Activated CD4-positive, alpha-beta memory T cell treated with anti-CD3 and anti-CD28 coated beads for 36 hours (primary cell): ENCODE data around the gene DLX4. TPM values are rescaled to one million over a fixed set of nuclear protein-coding genes. Genes with fewer than 3 reads are reported as not detected.

ENCODE experiments used
- CTCF ChIA-PET: fragments of 350-600 bp; sonication (Branson Sonifier 250); formaldehyde crosslinking; loops from one replicate; lab custom pipeline; 2021; ENCODE audit warnings: antibody characterized with exemption, inconsistent platforms; lab: Charles Lee
- POLR2A ChIA-PET: fragments of 350-600 bp; sonication (Branson Sonifier 250); formaldehyde crosslinking; loops from one replicate; lab custom pipeline; 2021; ENCODE audit warnings: antibody characterized with exemption; lab: Charles Lee
- DNase-seq: peaks from one replicate; pipeline ENCODE4 v3.0.0-alpha.2; 2020
- H3K27ac Mint-ChIP-seq: one replicate; pipeline ENCODE4 v1.8.0; 2021; ENCODE audit warnings: mixed read lengths
- H3K27me3 Mint-ChIP-seq: one replicate; pipeline ENCODE4 v1.8.0; 2021; ENCODE audit warnings: mixed read lengths
- H3K36me3 Mint-ChIP-seq: one replicate; pipeline ENCODE4 v1.8.0; 2021; ENCODE audit warnings: mixed read lengths
- H3K4me1 Mint-ChIP-seq: one replicate; pipeline ENCODE4 v1.8.0; 2021; ENCODE audit warnings: low read depth, mixed read lengths
- H3K4me3 Mint-ChIP-seq: one replicate; pipeline ENCODE4 v1.8.0; 2021; ENCODE audit warnings: mild to moderate bottlenecking, mixed read lengths
- H3K9me3 Mint-ChIP-seq: one replicate; pipeline ENCODE4 v1.8.0; 2021; ENCODE audit warnings: mixed read lengths
- intact Hi-C: fragments of 100-400 bp; cut with micrococcal nuclease; formaldehyde crosslinking; loops from one replicate; pipeline ENCODE4 v1.15.1; 2023
- total RNA-seq, 2 experiments: library from RNA; stranded (reverse); gene quantifications; one replicate each; pipeline ENCODE4 v1.2.3, GENCODE V29; 2021

The DLX4 gene
- total RNA-seq, 2 experiments from 2014 or later = 0.52 to 0.87 TPM

GRCh38 chr17:49963626-49964302, 5.2 kb upstream of the DLX4 start:
- Mint-ChIP-seq H3K4me1 (peaks cover 27% of the 10 kb centered on the region), H3K36me3 (no peaks in the 10 kb centered on the region), H3K27me3 (peaks cover 58% of the 10 kb centered on the region), H3K27ac (no peak overlapping the region), H3K4me3 (no peak overlapping the region), H3K9me3 (no peaks in the 10 kb centered on the region)
- no peak for DNase-seq
- ChIA-PET POLR2A (no interaction called here), CTCF (interaction anchor here (0.6 to 3.0 kb wide), 5 partner anchors 11 to 402 kb away, joined by 4 to 17 read pairs (median 6); no protein-coding TSS in a partner anchor)
- intact Hi-C loops = no loop called here

GRCh38 chr17:49964303-49964768, 4.7 kb upstream of the DLX4 start:
- Mint-ChIP-seq H3K9me3 (no peaks in the 10 kb centered on the region), H3K4me1 (peaks cover 27% of the 10 kb centered on the region), H3K27me3 (peaks cover 58% of the 10 kb centered on the region), H3K4me3 (no peak overlapping the region), H3K27ac (no peak overlapping the region), H3K36me3 (no peaks in the 10 kb centered on the region)
- DNase-seq = no peak
- intact Hi-C loops = no loop called here
- POLR2A ChIA-PET = no interaction called here
- CTCF ChIA-PET = interaction anchor here (0.7 to 1.5 kb wide), 4 partner anchors 12 to 113 kb away, joined by 4 to 8 read pairs (median 4); no protein-coding TSS in a partner anchor

- Mint-ChIP-seq H3K4me1 (peaks cover 30% of the 10 kb centered on the region), H3K4me3 (peak overlapping the region; percentile 40), H3K36me3 (no peaks in the 10 kb centered on the region), H3K27me3 (peaks cover 63% of the 10 kb centered on the region), H3K9me3 (no peaks in the 10 kb centered on the region), H3K27ac (no peak overlapping the region)
- ChIA-PET POLR2A (no interaction called here), CTCF (interaction anchor here (0.7 to 6.5 kb wide), 5 partner anchors 12 to 113 kb away, joined by 4 to 50 read pairs (median 5); no protein-coding TSS in a partner anchor)
- peak; percentile 40 for DNase-seq
- intact Hi-C loops = no loop called here
Observed at GRCh38 chr17:49964769-49965523, 4.0 kb upstream of the DLX4 start.

- Mint-ChIP-seq H3K36me3 (no peaks in the 10 kb centered on the region), H3K4me3 (no peak overlapping the region), H3K27me3 (peaks cover 69% of the 10 kb centered on the region), H3K9me3 (no peaks in the 10 kb centered on the region), H3K4me1 (peaks cover 30% of the 10 kb centered on the region), H3K27ac (no peak overlapping the region)
- no peak for DNase-seq
- intact Hi-C loops = no loop called here
- CTCF ChIA-PET = interaction anchor here (1.4 to 6.5 kb wide), 2 partner anchors 13 to 31 kb away, joined by 3 to 50 read pairs; no protein-coding TSS in a partner anchor
- POLR2A ChIA-PET = no interaction called here
Observed at GRCh38 chr17:49965524-49965909, 3.5 kb upstream of the DLX4 start.

GRCh38 chr17:49966767-49967166, 2.2 kb upstream of the DLX4 start:
- Mint-ChIP-seq H3K4me3 (no peak overlapping the region), H3K36me3 (no peaks in the 10 kb centered on the region), H3K27me3 (peaks cover 77% of the 10 kb centered on the region), H3K27ac (no peak overlapping the region), H3K9me3 (no peaks in the 10 kb centered on the region), H3K4me1 (peaks cover 36% of the 10 kb centered on the region)
- ChIA-PET CTCF (interaction anchor here (0.7 to 6.5 kb wide), 4 partner anchors 14 to 271 kb away, joined by 3 to 50 read pairs (median 3); no protein-coding TSS in a partner anchor), POLR2A (no interaction called here)
- no peak for DNase-seq
- intact Hi-C loops = no loop called here

- DNase-seq = no peak
- ChIA-PET CTCF (interaction anchor here (1.2 to 6.5 kb wide), 2 partner anchors 15 to 30 kb away, joined by 3 to 50 read pairs; no protein-coding TSS in a partner anchor), POLR2A (no interaction called here)
- no peak overlapping the region for H3K4me3 Mint-ChIP-seq
- no peaks in the 10 kb centered on the region for H3K9me3 Mint-ChIP-seq
- H3K36me3 Mint-ChIP-seq = no peaks in the 10 kb centered on the region
- intact Hi-C loops = no loop called here
- H3K4me1 Mint-ChIP-seq = peaks cover 39% of the 10 kb centered on the region
- H3K27ac Mint-ChIP-seq = no peak overlapping the region
- H3K27me3 Mint-ChIP-seq = peaks cover 80% of the 10 kb centered on the region
Observed at GRCh38 chr17:49967205-49967604, 1.8 kb upstream of the DLX4 start.

- Mint-ChIP-seq H3K27me3 (peaks cover 79% of the 10 kb centered on the region), H3K4me1 (peaks cover 39% of the 10 kb centered on the region), H3K36me3 (no peaks in the 10 kb centered on the region), H3K9me3 (no peaks in the 10 kb centered on the region), H3K4me3 (peak overlapping the region; percentile 52), H3K27ac (no peak overlapping the region)
- DNase-seq = no peak
- ChIA-PET POLR2A (no interaction called here), CTCF (interaction anchor here (0.8 to 6.5 kb wide), 3 partner anchors 15 to 105 kb away, joined by 3 to 50 read pairs (median 3); no protein-coding TSS in a partner anchor)
- intact Hi-C loops = loop anchor here (2.0 kb wide), 1 partner anchor 27 kb away; the partner anchor contains the start of gene DLX3
Observed at GRCh38 chr17:49967621-49968404, 1.2 kb upstream of the DLX4 start.

- peaks cover 34% of the 10 kb centered on the region for H3K4me1 Mint-ChIP-seq
- peak overlapping the region; percentile 83 for H3K4me3 Mint-ChIP-seq
- intact Hi-C loops = loop anchor here (2.0 kb wide), 1 partner anchor 26 kb away; the partner anchor contains the start of gene DLX3
- no peaks in the 10 kb centered on the region for H3K36me3 Mint-ChIP-seq
- ChIA-PET CTCF (interaction anchor here (0.8 to 6.5 kb wide), 3 partner anchors 16 to 106 kb away, joined by 3 to 50 read pairs (median 4); no protein-coding TSS in a partner anchor), POLR2A (no interaction called here)
- H3K9me3 Mint-ChIP-seq = no peaks in the 10 kb centered on the region
- H3K27ac Mint-ChIP-seq = no peak overlapping the region
- DNase-seq = peak; percentile 81
- H3K27me3 Mint-ChIP-seq = peaks cover 80% of the 10 kb centered on the region
Observed at GRCh38 chr17:49968405-49969133, 421 bp upstream of the DLX4 start.

GRCh38 chr17:49969795-49970389, 902 bp downstream of the DLX4 start:
- Mint-ChIP-seq H3K9me3 (no peaks in the 10 kb centered on the region), H3K4me3 (peak overlapping the region; percentile 83), H3K36me3 (no peaks in the 10 kb centered on the region), H3K4me1 (peaks cover 22% of the 10 kb centered on the region), H3K27me3 (peaks cover 77% of the 10 kb centered on the region), H3K27ac (no peak overlapping the region)
- ChIA-PET CTCF (interaction anchor here (6.5 to 7.0 kb wide), 2 partner anchors 18 to 27 kb away, joined by 44 to 50 read pairs; no protein-coding TSS in a partner anchor), POLR2A (no interaction called here)
- intact Hi-C loops = loop anchor here (2.0 kb wide), 1 partner anchor 25 kb away; the partner anchor contains the start of gene DLX3
- DNase-seq = no peak

GRCh38 chr17:49970498-49970897, 1.5 kb downstream of the DLX4 start:
- Mint-ChIP-seq H3K4me1 (peaks cover 18% of the 10 kb centered on the region), H3K4me3 (no peak overlapping the region), H3K27me3 (peaks cover 78% of the 10 kb centered on the region), H3K9me3 (no peaks in the 10 kb centered on the region), H3K36me3 (no peaks in the 10 kb centered on the region), H3K27ac (no peak overlapping the region)
- no peak for DNase-seq
- POLR2A ChIA-PET = no interaction called here
- intact Hi-C loops = no loop called here
- CTCF ChIA-PET = interaction anchor here (6.5 to 7.0 kb wide), 2 partner anchors 18 to 27 kb away, joined by 44 to 50 read pairs; no protein-coding TSS in a partner anchor
